T-helper 9 cell (primary cell): ENCODE measurements around the gene C15orf40.
"Not testable (repeated sequence)": the region's sequence is repeated elsewhere in the genome, so short reads cannot be mapped to it uniquely, and the experiment has no call there.

Experiments
- DNase-seq: peaks from one replicate; pipeline ENCODE4 v3.0.0-alpha.2; 2020
- total RNA-seq, 2 donors: gene quantifications; one replicate each; lab custom pipeline; 2026; lab: John Stamatoyannopoulos, UW

Gene C15orf40
- 9.4 to 38.8 reads per million in 2 donors for total RNA-seq

GRCh38 chr15:83011271-83012075 is at the start of gene C15orf40:
C15orf40 (minus strand) TSS chr15:83011639; CDS start chr15:83011607, 32 bp downstream.
- DNase-seq = peak; percentile 70

- no peak for DNase-seq
Measured at GRCh38 chr15:83057696-83058376, 46.4 kb upstream of the C15orf40 start.

- DNase-seq = no peak
Measured at GRCh38 chr15:83057002-83057401, 45.6 kb upstream of the C15orf40 start.

- no peak for DNase-seq
Measured at GRCh38 chr15:83053151-83053550, 41.7 kb upstream of the C15orf40 start.

- no peak for DNase-seq
Measured at GRCh38 chr15:83046558-83047127, 35.2 kb upstream of the C15orf40 start.

GRCh38 chr15:83044156-83044555 is 32.7 kb upstream of the C15orf40 start:
- DNase-seq = no peak

GRCh38 chr15:83039206-83039605 is 27.8 kb upstream of the C15orf40 start:
- DNase-seq = no peak

GRCh38 chr15:83036253-83036652 is 24.8 kb upstream of the C15orf40 start:
- no peak for DNase-seq

GRCh38 chr15:83031234-83031633 is 19.8 kb upstream of the C15orf40 start:
- DNase-seq = not testable (repeated sequence)

GRCh38 chr15:83030021-83030420 is 18.6 kb upstream of the C15orf40 start:
- DNase-seq = no peak

GRCh38 chr15:83018436-83018835 is 7.0 kb upstream of the C15orf40 start:
- DNase-seq = no peak

- DNase-seq = no peak
Measured at GRCh38 chr15:83016906-83017305, 5.5 kb upstream of the C15orf40 start.

- no peak for DNase-seq
Measured at GRCh38 chr15:83015361-83015760, 3.9 kb upstream of the C15orf40 start.

GRCh38 chr15:83014205-83014653 is 2.8 kb upstream of the C15orf40 start:
- no peak for DNase-seq

- no peak for DNase-seq
Measured at GRCh38 chr15:83012636-83013035, 1.2 kb upstream of the C15orf40 start.

GRCh38 chr15:83012076-83012426 is 612 bp upstream of the C15orf40 start:
- DNase-seq = no peak

- DNase-seq = peak; percentile 40
Measured at GRCh38 chr15:83010709-83011270, 649 bp downstream of the C15orf40 start.

GRCh38 chr15:83000672-83001031 is 10.8 kb downstream of the C15orf40 start:
- not testable (repeated sequence) for DNase-seq

- no peak for DNase-seq
Measured at GRCh38 chr15:82999905-83000671, 11.4 kb downstream of the C15orf40 start.

- DNase-seq = no peak
Measured at GRCh38 chr15:82999426-82999825, 12.0 kb downstream of the C15orf40 start.

- DNase-seq = no peak
Measured at GRCh38 chr15:82995938-82996337, 15.5 kb downstream of the C15orf40 start.

GRCh38 chr15:82995076-82995475 is 16.4 kb downstream of the C15orf40 start:
- DNase-seq = no peak

GRCh38 chr15:82993144-82993543 is 18.3 kb downstream of the C15orf40 start:
- no peak for DNase-seq
